ENCODE measurements around the gene ARID1B.

ARID1B gene

DNA sequence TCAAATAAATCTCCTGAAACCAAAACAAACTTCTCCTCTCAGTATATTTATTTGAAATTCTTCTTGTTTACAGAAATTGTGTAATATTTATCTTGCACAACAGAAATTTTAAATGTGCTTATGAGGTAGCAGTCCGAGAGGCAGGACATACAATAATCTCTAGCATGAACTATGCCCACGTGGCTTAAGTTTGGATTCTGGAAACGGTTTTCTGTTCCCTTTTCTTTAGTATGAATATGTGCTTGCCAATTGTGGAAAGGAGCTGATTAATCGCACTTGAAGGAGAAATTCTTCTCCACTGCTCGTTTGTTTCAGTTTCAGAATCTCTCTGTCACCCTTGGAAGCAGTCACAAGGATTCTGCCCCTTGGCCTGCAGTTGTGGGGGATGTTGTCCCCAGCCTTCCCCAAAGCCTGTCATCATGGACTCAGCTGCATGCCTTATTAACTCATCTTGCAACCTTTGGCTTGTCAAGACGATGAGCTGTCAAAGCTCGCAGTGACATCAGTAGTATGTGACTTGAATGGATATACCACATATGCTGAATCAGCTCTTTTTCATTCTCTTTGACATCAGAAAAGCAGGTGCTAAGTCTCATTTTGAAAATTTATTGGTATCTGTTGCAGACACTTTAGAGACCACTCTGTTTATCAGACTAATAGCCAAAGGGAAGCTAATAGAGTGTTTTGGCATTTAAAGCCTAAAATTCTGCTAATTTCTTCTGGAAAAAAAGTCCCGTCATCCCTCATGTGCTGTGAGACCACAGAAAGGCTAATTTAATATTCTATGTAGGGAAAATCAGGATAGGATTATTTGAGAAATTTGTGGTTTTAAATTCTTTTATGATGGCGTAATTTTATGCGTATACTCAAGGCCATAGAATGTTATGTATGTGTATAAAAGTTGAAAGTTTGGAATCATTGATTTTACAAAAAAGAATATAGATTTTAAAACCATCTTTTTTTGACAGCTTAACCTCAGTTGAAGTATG is 186.8 kb downstream of the ARID1B start:
- Histone ChIP-seq H3K36me3 (ENCODE audit: insufficient read depth, low read length) (no peaks in the 10 kb centered on the region), H2AFZ (ENCODE audit: low read depth, low read length) (no peak overlapping the region), H4K20me1 (ENCODE audit: insufficient read depth, low read length) (peaks cover 69% of the 10 kb centered on the region), H3K9ac (ENCODE audit: low read depth, low read length) (no peak overlapping the region), H3K27ac (ENCODE audit: low read length) (no peak overlapping the region), H3K79me2 (ENCODE audit: insufficient read depth, low read length) (peaks cover 94% of the 10 kb centered on the region), H3K4me3 (ENCODE audit: low read depth in 1 of 2, low read length in 2 of 2) (no peak overlapping the region), H3K4me2 (ENCODE audit: insufficient read depth, low read length) (no peak overlapping the region), H3K4me1 (ENCODE audit: insufficient read depth, low read length) (no peaks in the 10 kb centered on the region), H3K9me3 (ENCODE audit: insufficient read depth, low read length, severe bottlenecking) (no peaks in the 10 kb centered on the region), H3K27me3 (ENCODE audit: insufficient read depth, low read length, poor library complexity) (no peaks in the 10 kb centered on the region)
- ATAC-seq (ENCODE audit: insufficient read depth, low read depth) = 0 out of 3 replicates have a peak, but pooled peaks have one; percentile 24
- TF ChIP-seq EZH2 (IDR thresholded peaks at IDR 0.05; ENCODE audit: borderline replicate concordance, low read depth, low read length, severe bottlenecking) = no peak
- TF ChIP-seq, protein P1, sequence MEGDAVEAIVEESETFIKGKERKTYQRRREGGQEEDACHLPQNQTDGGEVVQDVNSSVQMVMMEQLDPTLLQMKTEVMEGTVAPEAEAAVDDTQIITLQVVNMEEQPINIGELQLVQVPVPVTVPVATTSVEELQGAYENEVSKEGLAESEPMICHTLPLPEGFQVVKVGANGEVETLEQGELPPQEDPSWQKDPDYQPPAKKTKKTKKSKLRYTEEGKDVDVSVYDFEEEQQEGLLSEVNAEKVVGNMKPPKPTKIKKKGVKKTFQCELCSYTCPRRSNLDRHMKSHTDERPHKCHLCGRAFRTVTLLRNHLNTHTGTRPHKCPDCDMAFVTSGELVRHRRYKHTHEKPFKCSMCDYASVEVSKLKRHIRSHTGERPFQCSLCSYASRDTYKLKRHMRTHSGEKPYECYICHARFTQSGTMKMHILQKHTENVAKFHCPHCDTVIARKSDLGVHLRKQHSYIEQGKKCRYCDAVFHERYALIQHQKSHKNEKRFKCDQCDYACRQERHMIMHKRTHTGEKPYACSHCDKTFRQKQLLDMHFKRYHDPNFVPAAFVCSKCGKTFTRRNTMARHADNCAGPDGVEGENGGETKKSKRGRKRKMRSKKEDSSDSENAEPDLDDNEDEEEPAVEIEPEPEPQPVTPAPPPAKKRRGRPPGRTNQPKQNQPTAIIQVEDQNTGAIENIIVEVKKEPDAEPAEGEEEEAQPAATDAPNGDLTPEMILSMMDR (IDR thresholded peaks at IDR 0.05; ENCODE audit: borderline replicate concordance, extremely low read depth, low read length, poor library complexity, severe bottlenecking) = no peak
- DNase-seq = no peak

DNA sequence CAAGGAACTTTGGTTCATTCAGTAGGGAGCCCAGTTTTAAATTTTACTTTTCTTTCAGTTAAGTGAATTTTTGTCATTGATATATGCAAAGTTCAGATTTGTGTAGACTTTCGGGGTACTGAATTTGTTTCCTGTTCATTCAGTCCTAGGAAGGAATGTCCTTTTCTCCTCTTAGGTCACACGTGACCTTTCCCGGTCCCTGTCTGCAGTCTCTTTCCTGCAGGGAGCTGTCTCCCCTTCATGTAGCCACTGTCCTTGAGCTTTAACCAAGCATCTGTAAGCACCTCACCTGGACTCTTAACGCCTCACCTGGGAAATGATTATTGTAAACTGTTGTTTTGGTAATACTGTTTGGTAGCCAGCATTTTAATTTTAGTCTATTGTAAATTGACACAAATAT is 190.7 kb downstream of the ARID1B start:
- TF ChIP-seq EZH2 (IDR thresholded peaks at IDR 0.05; ENCODE audit: borderline replicate concordance, low read depth, low read length, severe bottlenecking) = no peak
- TF ChIP-seq, protein P1 (IDR thresholded peaks at IDR 0.05; ENCODE audit: borderline replicate concordance, extremely low read depth, low read length, poor library complexity, severe bottlenecking) = no peak
- Histone ChIP-seq H3K79me2 (ENCODE audit: insufficient read depth, low read length) (peaks cover 95% of the 10 kb centered on the region), H3K9me3 (ENCODE audit: insufficient read depth, low read length, severe bottlenecking) (no peaks in the 10 kb centered on the region), H3K4me2 (ENCODE audit: insufficient read depth, low read length) (no peak overlapping the region), H3K4me3 (ENCODE audit: low read depth in 1 of 2, low read length in 2 of 2) (no peak overlapping the region), H3K27ac (ENCODE audit: low read length) (no peak overlapping the region), H3K4me1 (ENCODE audit: insufficient read depth, low read length) (no peaks in the 10 kb centered on the region), H3K9ac (ENCODE audit: low read depth, low read length) (no peak overlapping the region), H2AFZ (ENCODE audit: low read depth, low read length) (no peak overlapping the region), H3K27me3 (ENCODE audit: insufficient read depth, low read length, poor library complexity) (no peaks in the 10 kb centered on the region), H4K20me1 (ENCODE audit: insufficient read depth, low read length) (peaks cover 75% of the 10 kb centered on the region), H3K36me3 (ENCODE audit: insufficient read depth, low read length) (no peaks in the 10 kb centered on the region)
- ATAC-seq (ENCODE audit: insufficient read depth, low read depth) = no peak
- no peak for DNase-seq

DNA sequence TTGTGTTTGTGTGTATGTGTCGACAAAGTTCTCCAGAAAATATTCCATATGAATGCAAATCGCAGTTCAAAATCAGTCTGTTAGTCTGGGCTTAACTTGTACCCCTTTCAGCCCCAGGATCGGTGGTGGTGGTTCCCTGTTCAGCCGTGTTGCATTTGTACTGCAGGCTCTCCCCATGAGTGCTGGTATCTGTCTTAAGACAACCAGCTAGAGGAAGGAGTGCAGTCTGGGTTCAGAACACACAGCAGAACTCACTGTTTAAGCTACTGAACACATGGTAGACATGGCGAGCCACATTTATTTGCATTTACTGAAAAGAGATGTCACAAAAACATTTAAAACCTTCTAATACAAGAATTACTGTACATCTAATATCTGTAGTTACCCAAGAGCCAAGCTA is 192.1 kb downstream of the ARID1B start:
- H3K4me1 ChIP-seq (ENCODE audit: insufficient read depth, low read length) = no peaks in the 10 kb centered on the region
- no peak for DNase-seq

More for the DNA sequence above, 192.1 kb downstream of the ARID1B start:
- no peak for TF ChIP-seq EZH2 (IDR thresholded peaks at IDR 0.05; ENCODE audit: borderline replicate concordance, low read depth, low read length, severe bottlenecking)
- TF ChIP-seq, protein P1 (IDR thresholded peaks at IDR 0.05; ENCODE audit: borderline replicate concordance, extremely low read depth, low read length, poor library complexity, severe bottlenecking) = no peak
- Histone ChIP-seq H3K27me3 (ENCODE audit: insufficient read depth, low read length, poor library complexity) (no peaks in the 10 kb centered on the region), H2AFZ (ENCODE audit: low read depth, low read length) (no peak overlapping the region), H3K27ac (ENCODE audit: low read length) (no peak overlapping the region), H3K36me3 (ENCODE audit: insufficient read depth, low read length) (no peaks in the 10 kb centered on the region), H4K20me1 (ENCODE audit: insufficient read depth, low read length) (peaks cover 74% of the 10 kb centered on the region), H3K9me3 (ENCODE audit: insufficient read depth, low read length, severe bottlenecking) (no peaks in the 10 kb centered on the region), H3K79me2 (ENCODE audit: insufficient read depth, low read length) (peaks cover 95% of the 10 kb centered on the region), H3K4me3 (ENCODE audit: low read depth in 1 of 2, low read length in 2 of 2) (no peak overlapping the region), H3K4me2 (ENCODE audit: insufficient read depth, low read length) (no peak overlapping the region), H3K9ac (ENCODE audit: low read depth, low read length) (no peak overlapping the region)
- ATAC-seq (ENCODE audit: insufficient read depth, low read depth) = no peak

Data from DND-41 (cell line).